Peyer's patch (tissue), 4 donors: Measurements from ENCODE around the gene KRT7.

Experiments
- CTCF ChIP-seq, 6 experiments: fragments of 450-650 bp in 4 of 6; fragments of 200-600 bp in 2 of 6; sonication (generic) in 1 of 6; IDR thresholded peaks; one replicate each; pipeline ENCODE4 v1.5.1; 2017 to 2019; ENCODE audit warnings: antibody characterized with exemption in 6 of 6, mild to moderate bottlenecking in 3 of 6, moderate library complexity in 1 of 6
- POLR2A ChIP-seq, 2 donors: fragments of 450-650 bp; IDR thresholded peaks; one replicate each; pipeline ENCODE4 v1.5.1; 2017; ENCODE audit warnings: antibody characterized with exemption in 2 of 2, mild to moderate bottlenecking in 2 of 2, moderate library complexity in 2 of 2

DNA sequence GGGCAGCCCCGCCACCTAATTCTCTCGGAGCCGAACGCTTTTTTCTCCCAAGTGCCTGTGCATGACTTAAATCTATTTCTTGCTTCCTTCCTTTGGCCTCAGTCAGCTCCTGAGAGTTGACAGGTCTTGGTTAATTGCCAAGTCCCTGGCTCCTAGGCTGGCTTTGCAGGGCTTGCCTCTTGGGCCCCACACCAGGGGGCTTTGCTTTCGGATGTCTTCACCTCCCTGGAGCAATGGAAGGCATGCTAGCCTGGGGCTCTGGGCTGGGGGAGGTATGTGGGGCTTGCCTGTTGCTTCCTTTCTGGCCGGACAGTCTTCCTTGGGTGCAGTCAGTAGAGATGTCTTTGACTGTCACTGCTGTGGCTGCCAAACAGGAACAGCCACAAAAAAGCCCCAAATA is 39.1 kb upstream of the KRT7 start:
- TF ChIP-seq CTCF (IDR thresholded peaks at IDR 0.05) (no peak), POLR2A (IDR thresholded peaks at IDR 0.05) (no peak)
